Upper lobe of right lung (tissue), 1 donor: ENCODE measurements around the gene PTPN22. TPM values are rescaled to one million over a fixed set of nuclear protein-coding genes. Genes with fewer than 3 reads are reported as not detected.

Experiments
- ATAC-seq: fragments of 200-7000 bp; cut with Tn5 transposase; one replicate; pipeline ENCODE4 v1.9.1; 2020; ENCODE audit warnings: mild to moderate bottlenecking, moderate library complexity
- DNase-seq: peaks from one replicate; pipeline ENCODE4 v3.0.0-alpha.2; 2020
- H3K27ac ChIP-seq: fragments of 200-600 bp; one replicate; pipeline ENCODE4 v1.8.0; 2022
- H3K27me3 ChIP-seq: fragments of 200-600 bp; one replicate; pipeline ENCODE4 v1.8.0; 2022; ENCODE audit warnings: mild to moderate bottlenecking
- H3K36me3 ChIP-seq: fragments of 200-600 bp; one replicate; pipeline ENCODE4 v1.8.0; 2022
- H3K4me1 ChIP-seq: fragments of 200-600 bp; one replicate; pipeline ENCODE4 v1.8.0; 2022
- H3K4me3 ChIP-seq: fragments of 200-600 bp; one replicate; pipeline ENCODE4 v1.8.0; 2022; ENCODE audit warnings: mild to moderate bottlenecking
- H3K9me3 ChIP-seq: fragments of 200-600 bp; one replicate; pipeline ENCODE4 v1.8.0; 2022
- CTCF ChIP-seq: fragments of 200-600 bp; IDR thresholded peaks from one replicate; pipeline ENCODE4 v1.8.0; 2022; ENCODE audit warnings: antibody characterized with exemption
- intact Hi-C: fragments of 100-400 bp; cut with DNase I; formaldehyde crosslinking; loops from one replicate; pipeline ENCODE4 v1.11.0; 2022
- total RNA-seq: library from RNA; stranded (reverse); fragmentation: NEBNext Ultra II Directional; extraction: Animal tissue kit (Norgen Biotek cat#: 25700); gene quantifications from one replicate; pipeline ENCODE4 v1.2.1, GENCODE V29; 2021
- donor health status: DM: no; HTN: yes; CAD: no; lungs with severe emphysema.

Gene PTPN22
- total RNA-seq, 1 donor from 2014 or later, result 12.2 TPM

DNA sequence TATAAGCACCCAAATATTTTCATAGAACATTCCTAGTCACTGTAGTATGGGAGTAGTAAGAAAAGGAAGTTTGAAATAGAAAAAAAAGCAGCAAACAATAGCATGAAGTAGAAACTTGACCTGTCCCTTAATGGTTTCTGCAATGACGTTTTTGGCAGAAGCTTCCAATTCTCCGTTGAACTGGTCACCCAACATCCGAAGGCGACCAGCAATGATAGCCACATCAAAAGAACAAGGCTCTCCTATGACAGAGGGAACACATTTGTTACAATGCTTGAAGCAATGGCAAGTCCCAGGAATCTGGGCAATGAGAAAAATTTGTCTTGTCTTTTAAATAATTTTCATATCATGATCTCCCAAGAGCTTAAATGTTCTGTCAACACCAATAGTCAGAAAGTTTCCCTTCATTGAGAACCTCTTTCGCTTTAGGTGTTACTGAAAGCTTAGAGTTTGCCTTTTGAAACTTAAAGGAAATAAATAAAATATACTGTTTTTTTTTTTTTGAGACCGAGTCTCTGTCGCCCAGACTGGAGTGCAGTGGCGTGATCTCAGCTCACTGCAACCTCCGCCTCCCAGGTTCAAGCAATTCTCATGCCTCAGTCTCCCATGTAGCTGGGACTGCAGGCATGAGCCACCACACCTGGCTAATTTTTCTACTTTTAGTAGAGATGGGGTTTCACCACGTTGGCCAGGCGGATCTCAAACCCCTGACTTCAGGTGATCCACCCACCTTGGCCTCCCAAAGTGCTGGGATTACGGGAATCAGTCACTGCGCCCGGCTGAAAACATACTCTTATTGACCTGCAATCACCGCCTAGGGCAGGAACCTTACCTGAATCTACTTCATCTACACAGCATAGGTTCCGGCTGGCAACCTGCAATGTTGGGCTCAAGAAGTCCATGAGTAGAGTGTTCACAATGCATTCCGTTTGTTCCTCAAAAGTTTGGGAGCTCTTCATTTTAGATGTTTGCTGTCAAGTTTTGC lies 15.2 kb upstream of the PTPN22 start:
- intact Hi-C loops, result no loop called here
- Histone ChIP-seq H3K9me3 (no peaks in the 10 kb centered on the region), H3K36me3 (no peaks in the 10 kb centered on the region), H3K4me3 (no peak overlapping the region), H3K4me1 (no peaks in the 10 kb centered on the region), H3K27ac (no peak overlapping the region), H3K27me3 (no peaks in the 10 kb centered on the region)
- ATAC-seq (peak; percentile 74), DNase-seq (no peak)
- TF ChIP-seq CTCF, result no peak

GRCh38 chr1:113881661-113882060 lies 10.1 kb upstream of the PTPN22 start:
- Histone ChIP-seq H3K27ac (no peak overlapping the region), H3K36me3 (no peaks in the 10 kb centered on the region), H3K4me1 (no peaks in the 10 kb centered on the region), H3K9me3 (no peaks in the 10 kb centered on the region), H3K4me3 (no peak overlapping the region), H3K27me3 (no peaks in the 10 kb centered on the region)
- intact Hi-C loops, result no loop called here
- DNase-seq, result no peak
- ATAC-seq, result no peak
- TF ChIP-seq CTCF, result no peak

GRCh38 chr1:113879739-113880038 lies 8.2 kb upstream of the PTPN22 start:
- DNase-seq (no peak), ATAC-seq (no peak)
- H3K9me3 ChIP-seq, result no peaks in the 10 kb centered on the region
- no peaks in the 10 kb centered on the region for H3K27me3 ChIP-seq
- no peaks in the 10 kb centered on the region for H3K36me3 ChIP-seq
- no peaks in the 10 kb centered on the region for H3K4me1 ChIP-seq
- no peak overlapping the region for H3K4me3 ChIP-seq
- no peak for TF ChIP-seq CTCF
- H3K27ac ChIP-seq, result no peak overlapping the region
- intact Hi-C loops, result no loop called here

- intact Hi-C loops, result no loop called here
- DNase-seq (no peak), ATAC-seq (no peak)
- H3K4me1 ChIP-seq, result peaks cover 22% of the 10 kb centered on the region
- no peaks in the 10 kb centered on the region for H3K27me3 ChIP-seq
- no peaks in the 10 kb centered on the region for H3K36me3 ChIP-seq
- H3K9me3 ChIP-seq, result no peaks in the 10 kb centered on the region
- H3K4me3 ChIP-seq, result no peak overlapping the region
- TF ChIP-seq CTCF, result no peak
- no peak overlapping the region for H3K27ac ChIP-seq
These were observed 4.7 kb upstream of the PTPN22 start for GRCh38 chr1:113876176-113876575.

DNA sequence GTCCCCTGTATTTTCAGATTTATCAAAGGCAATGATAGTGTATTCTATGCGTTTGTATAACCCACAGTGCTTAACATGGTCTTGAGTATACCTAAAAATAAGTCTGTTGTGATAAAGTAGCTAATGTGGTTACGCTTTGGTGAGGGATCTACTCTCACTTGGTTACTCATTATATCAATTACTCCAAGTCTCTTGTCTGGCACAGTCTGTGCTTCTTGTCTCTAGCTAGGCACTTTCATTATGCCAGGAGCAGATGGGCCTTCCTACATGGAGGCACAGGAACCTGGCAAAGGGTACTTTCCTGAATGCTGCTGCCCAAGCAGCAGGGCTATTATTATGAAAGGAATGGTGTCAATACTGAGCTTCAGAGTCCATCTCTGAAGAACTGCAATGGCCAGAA lies 4.2 kb upstream of the PTPN22 start:
- H3K9me3 ChIP-seq, result no peaks in the 10 kb centered on the region
- ATAC-seq (no peak), DNase-seq (no peak)
- no peak overlapping the region for H3K27ac ChIP-seq
- peaks cover 22% of the 10 kb centered on the region for H3K4me1 ChIP-seq
- no peaks in the 10 kb centered on the region for H3K27me3 ChIP-seq
- TF ChIP-seq CTCF, result no peak
- H3K36me3 ChIP-seq, result no peaks in the 10 kb centered on the region
- intact Hi-C loops, result no loop called here
- no peak overlapping the region for H3K4me3 ChIP-seq
